ENCODE measurements around the gene LSMEM2. TPM values are rescaled to one million over a fixed set of nuclear protein-coding genes. Genes with fewer than 3 reads are reported as not detected.
"Not testable (repeated sequence)": the region's sequence is repeated elsewhere in the genome, so short reads cannot be mapped to it uniquely, and the experiment has no call there.

The LSMEM2 gene
- polyA plus RNA-seq, 4 donors = 0.51 to 0.75 (median 0.66) TPM

DNA sequence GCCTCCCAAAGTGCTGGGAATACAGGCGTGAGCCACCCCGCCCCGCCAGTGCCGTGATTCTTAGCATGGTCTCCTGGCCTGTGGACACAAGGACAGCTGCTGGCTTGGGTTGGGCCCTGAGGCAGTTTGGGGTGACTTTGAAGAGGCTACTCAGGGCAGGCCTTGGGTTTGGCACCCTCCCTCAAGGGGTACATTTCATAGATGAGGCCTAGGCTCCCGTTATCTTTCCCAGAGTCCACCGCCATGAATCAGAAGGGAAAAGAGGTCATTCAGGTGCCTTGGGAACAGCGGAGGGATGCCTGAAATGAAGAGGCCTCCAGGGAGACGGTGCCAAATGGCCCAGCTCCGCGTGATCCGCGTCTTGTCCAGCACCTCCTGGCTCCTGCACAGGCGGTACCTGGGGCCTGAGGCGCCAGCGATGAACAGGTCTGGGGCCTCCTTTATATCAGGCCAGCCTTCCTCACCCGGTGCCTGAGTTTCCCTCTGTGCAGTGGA, 33.6 kb upstream of the LSMEM2 start:
- DNase-seq (ENCODE audit: low read depth in 4 of 4, low spot score in 3 of 4) = no peak

DNA sequence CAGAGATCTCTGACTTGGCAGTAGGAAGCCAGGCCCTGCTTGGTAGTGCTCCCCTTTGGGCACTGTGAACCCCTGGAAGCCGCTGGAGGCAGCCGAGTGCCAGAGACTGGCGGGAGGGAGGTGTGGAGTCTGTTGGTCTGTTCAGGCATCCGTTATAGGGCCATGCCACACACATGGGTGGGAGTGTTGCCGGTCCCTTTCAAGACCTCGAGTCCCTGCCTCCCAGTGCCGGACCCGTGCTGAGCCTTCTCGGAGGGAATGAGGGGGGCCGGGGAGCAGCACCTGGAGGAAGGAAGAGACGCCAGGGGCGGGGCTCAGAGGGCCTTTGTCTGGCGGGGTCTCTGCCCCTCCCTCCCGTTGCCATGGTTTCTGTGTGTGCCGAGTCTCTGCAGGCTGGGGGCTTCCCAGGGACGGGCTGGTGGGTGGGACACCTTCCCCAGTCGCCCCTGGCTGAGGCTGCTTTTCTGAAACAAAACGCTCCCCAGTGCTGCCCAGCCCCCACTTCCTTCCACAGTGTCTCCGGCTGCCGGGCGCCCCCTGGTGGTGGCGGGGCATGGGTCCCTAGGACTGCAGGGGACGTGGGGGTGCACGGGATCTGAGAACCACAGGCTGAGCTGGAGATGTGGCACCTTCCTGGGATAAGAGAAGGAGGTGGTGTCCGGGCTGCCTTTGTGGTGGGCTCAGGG, 32.9 kb upstream of the LSMEM2 start:
- peak in 3 of 4 donors; percentile 85 to 86 (median 85) for DNase-seq (ENCODE audit: low read depth in 4 of 4, low spot score in 3 of 4)

DNA sequence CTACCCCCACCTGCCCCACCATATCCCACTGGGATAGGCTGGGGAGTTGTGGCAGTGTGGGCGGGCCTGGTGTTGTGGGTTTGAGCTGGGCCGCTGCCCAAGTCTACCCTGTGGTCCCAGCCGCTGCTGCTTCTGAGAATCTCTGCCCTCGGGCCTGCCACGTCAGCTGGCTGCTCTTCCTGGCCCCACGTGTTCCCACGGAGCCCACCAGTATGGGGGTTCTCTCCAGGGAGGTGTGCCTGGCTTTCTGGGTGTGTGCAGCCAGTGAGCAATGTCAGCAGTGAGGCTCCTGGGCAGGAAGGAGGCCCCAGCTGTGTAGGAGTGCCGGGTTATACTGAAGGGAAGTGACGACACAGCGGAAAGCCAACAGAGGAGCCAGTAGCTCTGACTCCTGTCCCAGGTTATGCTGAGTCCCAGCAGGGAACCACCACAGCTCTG, 32.4 kb upstream of the LSMEM2 start:
- no peak for DNase-seq (ENCODE audit: low read depth in 4 of 4, low spot score in 3 of 4)

DNA sequence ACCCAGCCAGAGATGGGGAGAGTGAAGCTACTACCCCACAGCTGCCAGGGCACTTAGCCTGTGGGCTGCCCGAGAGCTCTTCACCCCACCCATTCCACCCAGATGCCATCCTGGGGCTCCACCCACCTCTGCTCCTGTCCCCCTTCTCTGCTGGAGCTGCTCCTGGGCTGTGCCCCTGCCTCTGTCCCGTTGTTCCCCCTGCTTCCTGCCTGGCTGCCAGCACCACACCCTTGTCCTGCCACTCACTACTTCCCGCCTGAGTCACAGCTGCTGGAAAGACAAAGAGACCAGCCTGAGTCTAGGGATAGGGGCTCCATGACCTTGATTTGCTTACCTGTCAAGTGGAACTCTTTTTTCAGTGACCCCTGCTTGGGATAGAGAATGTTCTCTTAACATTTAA, 30.5 kb upstream of the LSMEM2 start:
- DNase-seq (ENCODE audit: low read depth in 4 of 4, low spot score in 3 of 4) = no peak

DNA sequence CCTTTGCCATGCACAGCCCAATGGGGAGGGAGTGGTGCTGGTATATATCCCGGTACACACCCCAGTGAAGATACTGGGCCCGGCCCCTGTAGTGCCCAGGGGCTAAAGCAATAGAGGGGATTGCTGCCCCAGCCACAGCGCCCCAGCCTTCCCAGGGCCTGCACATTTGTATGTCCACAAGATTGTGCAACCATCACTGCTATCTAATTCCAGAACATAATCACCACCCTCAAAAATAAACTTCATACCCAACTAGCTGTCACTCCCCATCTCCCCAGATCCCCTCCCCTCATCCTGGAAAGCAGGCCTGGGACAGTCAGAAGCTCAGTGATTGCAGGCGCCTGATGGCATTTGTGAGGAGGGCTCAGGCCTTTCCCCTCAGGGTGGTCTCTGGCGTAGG, 29.4 kb upstream of the LSMEM2 start:
- DNase-seq (ENCODE audit: low read depth in 4 of 4, low spot score in 3 of 4) = no peak

DNA sequence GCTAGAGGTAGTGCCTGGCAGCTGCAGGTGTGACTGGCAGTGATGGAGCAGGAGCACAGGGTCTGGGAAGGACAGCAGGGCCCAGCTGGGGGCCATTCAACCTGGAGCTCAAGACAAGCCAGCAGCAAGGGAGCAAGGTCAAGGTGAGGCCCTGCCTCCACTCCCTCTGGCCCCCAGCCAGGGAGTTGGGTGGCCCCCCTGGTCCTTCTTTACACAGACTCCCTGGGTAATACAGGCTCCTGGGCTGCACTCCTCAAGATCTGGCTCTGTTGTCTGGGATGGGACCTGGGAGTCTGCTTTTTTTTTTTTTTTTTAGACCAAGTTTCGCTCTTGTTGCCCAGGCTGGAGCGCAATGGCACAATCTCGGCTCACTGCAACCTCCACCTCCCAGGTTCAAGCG, 28.4 kb upstream of the LSMEM2 start:
- no peak for DNase-seq (ENCODE audit: low read depth in 4 of 4, low spot score in 3 of 4)

DNA sequence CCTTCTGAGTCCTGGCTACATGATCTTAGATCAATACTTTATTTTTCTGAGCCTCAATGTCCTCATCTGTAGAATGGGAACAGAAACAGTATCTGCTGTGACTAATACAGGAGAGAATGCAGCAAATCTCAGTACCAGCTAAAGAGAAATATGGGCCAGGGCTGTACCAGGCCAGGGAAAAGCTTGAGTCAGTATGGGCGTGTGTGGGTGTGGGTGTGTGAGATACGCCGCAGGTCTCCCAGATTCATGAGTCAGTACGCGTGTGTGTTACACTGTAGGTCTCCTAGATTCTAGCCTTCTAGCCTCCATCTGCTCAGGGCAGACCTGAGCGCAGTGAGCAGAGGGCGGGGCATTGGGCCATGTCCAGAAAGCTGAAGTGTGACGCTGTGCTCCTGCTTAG, 27.7 kb upstream of the LSMEM2 start:
- DNase-seq (ENCODE audit: low read depth in 4 of 4, low spot score in 3 of 4) = no peak

DNA sequence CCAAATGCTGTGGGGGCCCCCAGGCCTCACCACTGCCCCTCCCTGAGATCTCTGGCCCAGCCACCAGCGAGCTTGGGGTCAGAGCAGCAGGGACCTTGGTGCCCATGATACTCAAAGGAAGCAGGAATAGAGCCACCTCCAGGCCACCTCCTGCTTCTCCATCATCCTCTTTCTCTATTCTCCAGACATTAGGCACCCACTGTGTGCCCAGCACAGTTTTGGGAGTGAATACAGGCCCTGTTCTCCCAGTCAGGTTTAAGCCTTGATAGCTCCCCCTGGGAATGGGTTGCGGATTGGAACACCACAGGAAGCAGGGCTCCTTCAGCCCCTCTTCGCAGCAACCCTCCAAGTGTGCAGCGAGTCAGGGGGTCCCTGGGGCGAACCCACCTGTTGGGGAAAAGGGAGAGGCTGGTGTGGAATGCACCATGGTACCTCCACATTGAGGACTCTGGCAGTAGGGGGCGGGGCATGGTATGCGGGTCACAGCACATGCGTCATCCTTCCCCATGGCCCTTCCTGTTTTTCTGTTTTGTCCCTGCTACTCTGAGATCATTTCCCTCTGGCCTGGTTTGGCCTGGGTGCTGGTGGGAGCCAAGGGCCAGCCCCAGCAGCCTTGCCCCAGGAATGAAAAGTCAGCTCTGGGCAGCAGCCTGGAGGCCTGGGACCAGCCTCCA, 24.2 kb upstream of the LSMEM2 start:
- no peak for DNase-seq (ENCODE audit: low read depth in 4 of 4, low spot score in 3 of 4)

DNA sequence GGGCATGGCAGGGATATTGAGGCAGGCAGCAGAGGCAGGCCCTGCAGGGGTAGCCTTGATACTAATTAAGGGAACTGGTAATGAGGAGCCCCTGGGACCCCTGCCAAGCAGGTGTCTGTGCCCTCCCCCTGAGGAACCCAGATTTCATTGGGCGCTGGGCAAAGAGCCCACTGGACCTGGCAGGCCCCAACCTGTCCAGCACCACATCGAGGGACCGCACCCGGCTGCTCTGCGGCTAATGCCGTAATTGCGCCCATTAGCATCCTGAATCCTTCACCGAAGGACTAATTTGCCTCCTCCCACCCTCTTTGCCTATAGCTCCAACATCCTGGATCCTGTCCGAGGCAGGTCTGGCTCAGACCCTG, 23.7 kb upstream of the LSMEM2 start:
- DNase-seq (ENCODE audit: low read depth in 4 of 4, low spot score in 3 of 4) = no peak

DNA sequence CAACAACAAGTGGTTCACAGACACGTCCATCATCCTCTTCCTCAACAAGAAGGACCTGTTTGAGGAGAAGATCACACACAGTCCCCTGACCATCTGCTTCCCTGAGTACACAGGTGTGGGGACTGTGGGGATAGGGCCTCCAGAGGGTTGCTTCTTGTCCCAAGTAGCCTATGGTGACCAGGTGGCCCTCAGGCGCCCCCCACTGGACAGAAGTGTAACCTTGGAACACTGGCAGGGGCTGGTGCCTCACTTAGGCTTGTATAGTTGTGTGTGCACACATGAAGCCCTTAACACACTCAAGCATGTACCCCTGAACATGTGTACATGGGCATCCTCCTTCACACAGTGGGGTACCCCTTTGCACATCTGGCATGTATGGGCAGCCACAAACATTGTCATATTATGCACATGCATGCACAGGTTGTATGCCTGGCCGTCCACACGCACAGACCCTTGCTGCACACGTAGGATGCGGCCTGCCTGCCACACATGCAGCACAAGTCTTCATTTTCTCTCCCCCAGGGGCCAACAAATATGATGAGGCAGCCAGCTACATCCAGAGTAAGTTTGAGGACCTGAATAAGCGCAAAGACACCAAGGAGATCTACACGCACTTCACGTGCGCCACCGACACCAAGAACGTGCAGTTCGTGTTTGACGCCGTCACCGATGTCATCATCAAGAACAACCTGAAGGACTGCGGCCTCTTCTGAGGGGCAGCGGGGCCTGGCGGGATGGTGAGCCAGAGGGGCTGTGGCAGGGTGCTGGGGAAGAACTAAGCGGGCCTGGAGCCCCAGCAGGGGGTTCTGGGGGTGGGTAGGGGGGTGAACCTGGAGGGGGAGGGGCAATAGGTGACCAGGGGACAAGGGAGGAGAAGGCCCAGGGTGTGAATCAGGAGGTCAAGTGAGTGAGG, 21.7 kb upstream of the LSMEM2 start:
- DNase-seq (ENCODE audit: low read depth in 4 of 4, low spot score in 3 of 4) = no peak

DNA sequence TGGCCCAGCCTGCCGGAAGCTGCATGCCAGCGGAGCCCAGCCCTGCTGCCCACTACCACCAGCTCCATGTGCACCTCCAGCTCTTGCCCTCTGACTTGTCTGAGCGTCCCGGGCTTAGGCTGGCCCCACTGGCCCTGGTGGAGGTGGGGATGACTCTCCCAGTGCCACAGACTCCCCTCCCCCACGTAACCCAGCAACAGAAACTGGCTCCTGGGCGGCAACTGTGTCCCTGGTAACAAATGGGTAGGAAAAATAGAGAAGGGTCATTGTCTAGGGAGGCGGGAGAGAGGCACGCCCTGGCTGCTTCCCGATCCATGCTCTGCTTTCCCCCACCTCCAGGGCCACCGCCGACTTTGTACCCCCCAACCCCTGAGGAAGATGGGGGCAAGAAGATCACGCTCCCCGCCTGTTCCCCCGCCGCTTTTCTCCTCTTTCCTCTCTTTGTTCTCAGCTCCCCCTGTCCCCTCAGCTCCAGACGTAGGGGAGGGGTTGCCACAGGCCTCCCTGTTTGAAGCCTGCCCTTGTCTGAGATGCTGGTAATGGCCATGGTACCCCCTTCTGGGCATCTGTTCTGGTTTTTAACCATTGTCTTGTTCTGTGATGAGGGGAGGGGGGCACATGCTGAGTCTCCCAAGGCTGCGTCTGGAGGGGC, 20.7 kb upstream of the LSMEM2 start:
- no peak for DNase-seq (ENCODE audit: low read depth in 4 of 4, low spot score in 3 of 4)

DNA sequence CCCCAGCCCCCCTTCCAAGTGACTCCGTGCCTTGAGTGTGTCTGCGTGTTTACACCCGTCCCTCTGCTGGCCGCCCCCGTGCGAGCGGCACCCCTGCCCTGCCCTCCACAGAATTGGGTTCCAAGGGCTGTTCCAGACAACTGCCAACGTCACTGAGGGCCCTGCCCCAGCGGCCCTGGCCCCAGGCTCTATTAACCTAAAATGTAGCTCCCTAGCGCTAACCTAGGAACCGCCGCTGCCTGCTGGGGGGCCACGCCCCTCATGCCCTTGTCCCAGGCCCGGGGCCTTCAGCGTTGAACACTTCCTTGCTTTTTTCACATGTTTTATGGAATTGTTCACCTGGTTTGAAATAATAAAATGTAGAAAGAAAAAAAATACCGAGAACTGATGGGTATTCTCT, 19.9 kb upstream of the LSMEM2 start:
- DNase-seq (ENCODE audit: low read depth in 4 of 4, low spot score in 3 of 4) = no peak

DNA sequence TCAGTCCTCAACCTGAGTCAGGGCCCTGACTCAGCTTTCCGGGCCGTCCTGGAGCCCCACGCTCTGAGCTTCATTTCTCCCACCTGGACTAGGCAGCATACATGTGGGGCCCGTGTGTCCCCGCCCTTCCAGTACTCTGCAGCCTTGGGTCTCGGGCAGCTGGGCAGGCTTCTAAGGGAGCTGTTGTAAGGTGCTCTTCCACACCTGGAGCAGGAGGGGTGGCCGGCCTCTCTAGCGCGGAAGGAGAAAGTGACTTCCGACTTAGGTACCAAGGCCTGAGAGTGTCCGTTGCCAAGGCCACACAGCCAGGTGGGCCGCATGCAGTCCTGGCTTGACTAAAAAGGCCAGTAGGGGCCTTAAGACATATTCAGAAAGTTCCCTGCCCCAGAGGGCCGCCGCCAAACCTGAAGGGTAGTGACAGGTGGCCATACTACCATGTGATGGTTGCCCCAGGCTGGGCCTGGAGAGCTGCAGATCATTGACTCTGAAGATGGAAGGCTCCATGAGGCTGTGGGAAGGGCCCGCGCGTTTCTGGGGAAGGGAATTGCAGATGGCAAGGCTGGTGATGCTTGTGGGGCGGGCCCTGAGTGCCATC, 19.4 kb upstream of the LSMEM2 start:
- no peak for DNase-seq (ENCODE audit: low read depth in 4 of 4, low spot score in 3 of 4)

DNA sequence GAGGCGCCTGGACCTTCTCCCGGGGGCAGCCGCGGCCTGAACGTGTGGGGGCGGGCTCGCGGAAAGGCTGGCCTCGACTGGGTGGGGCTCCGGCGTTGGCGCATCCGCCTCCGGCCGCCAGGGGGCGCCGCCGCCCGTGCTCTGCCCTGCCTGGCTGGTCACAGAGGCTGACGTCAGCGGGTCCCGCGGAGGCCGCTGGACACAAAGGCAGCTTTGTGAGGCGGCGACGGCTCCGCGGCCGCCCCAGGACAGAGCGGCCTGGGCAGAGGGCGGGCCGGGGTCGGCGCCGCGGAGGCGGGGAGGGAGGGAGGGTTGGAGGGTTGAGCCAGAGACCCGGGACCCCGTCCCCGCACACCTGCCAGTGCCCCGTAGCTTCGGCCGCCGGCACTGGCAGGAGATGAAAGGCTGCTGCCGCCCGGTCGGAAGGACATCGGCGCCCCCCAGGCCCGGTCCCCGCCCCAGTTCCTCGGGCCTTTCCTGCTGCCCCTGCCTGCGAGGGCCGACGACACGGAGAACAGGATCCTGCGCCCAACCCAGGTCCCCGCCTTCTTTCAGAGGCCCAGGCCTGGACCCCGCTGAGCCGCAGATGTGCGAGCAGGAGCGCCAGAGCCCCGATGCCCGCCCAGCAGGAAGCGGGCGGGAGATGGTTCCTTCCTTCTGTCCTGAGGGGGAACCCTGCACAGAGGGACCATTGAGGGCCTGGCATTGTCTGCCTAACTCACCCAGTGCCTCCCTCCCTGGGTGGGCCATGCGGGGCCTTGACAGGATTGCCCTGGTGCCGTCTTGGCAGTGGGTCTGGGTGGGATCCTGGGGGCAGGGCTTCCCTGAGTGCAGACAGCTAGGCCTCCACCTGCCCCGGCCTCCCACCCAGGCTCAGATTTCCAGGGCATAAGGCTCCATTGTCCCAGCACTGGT, 18.6 kb upstream of the LSMEM2 start:
- peak; percentile 87 to 96 (median 90) for DNase-seq (ENCODE audit: low read depth in 4 of 4, low spot score in 3 of 4)

DNA sequence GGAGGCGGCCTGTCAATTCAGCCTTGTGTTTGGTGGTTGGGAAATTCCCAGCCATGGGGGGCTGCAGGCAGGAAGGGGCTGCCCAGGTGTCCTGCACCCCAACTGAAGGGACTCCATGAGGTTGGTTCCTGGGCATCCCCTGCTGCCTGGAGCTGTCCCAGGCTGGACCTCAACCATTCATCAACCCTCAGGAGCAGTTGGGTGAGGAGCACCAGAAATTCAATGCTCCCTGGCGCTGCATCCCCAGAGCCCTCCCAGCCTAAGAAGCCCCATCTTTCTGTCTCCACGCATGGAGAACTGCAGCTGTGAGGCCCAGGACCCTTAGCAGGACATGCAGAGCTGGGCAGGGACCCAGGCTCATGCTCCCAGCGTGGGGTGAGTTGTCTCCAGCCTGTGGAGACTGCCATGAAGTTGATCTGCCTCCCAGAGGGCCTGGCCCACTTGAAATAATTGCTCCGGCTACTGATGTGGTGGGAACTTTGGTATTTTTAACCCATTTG, 17.9 kb upstream of the LSMEM2 start:
- no peak for DNase-seq (ENCODE audit: low read depth in 4 of 4, low spot score in 3 of 4)

DNA sequence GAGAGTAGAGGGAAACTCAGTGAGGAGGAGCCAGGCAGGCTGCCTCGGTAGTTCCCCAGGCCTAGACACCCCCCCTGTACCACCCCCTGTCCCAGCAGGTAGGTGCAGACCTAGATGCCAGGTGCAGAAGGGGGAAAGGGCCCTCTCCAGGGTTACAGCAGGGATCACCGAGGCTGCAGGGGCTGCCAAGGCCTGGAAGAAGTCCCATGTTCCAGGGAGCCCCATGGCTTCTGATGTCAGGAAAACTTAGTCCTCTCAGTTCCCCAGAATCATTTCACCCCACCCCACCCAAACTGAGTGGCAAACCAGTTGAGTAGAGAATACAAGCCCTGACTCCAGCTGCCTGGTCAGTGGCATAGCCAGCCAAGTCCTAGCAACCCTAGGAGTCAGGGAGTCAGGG, 17.4 kb upstream of the LSMEM2 start:
- no peak for DNase-seq (ENCODE audit: low read depth in 4 of 4, low spot score in 3 of 4)

DNA sequence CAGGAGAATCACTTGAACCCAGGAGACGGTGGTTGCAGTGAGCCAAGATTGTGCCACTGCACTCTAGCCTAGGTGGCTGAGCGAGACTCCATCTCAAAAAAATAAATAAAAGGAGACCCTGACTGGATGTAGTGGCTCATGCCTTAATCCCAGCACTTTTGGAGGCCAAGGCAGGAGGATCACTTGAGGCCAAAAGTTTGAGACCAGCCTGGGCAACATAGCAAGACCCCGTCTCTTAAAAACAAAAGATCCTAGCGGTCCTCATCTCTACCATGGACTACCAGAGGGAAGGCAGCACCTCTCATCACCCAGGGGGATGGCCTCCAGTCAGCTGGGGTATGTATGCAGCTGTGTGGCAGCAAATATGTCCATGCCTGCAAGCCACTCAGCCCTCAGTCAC, 16.7 kb upstream of the LSMEM2 start:
- DNase-seq (ENCODE audit: low read depth in 4 of 4, low spot score in 3 of 4) = not testable (repeated sequence)

DNA sequence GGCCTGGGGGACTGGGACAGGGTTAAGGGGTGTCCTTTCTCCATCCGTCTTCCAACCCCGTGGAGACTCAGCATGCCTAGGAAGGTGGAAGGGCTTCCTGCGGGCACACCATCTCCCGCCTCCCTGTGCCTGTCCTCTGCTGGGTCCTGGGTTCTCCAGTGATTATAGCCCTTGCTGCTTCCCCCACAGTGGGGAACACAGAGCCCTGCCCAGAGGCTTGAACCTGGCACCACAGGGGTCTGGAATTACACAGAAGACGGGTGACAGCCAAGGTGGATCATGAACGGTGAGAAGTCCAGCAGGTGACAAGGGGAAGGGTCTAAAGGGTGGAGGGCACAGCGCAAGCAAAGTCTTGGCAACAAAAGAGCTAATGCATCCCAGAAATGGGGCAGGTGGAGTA, 16.1 kb upstream of the LSMEM2 start:
- no peak for DNase-seq (ENCODE audit: low read depth in 4 of 4, low spot score in 3 of 4)
